H1 (cell line): ENCODE measurements around the gene MAP2K7. TPM values are rescaled to one million over a fixed set of nuclear protein-coding genes. Genes with fewer than 3 reads are reported as not detected.

ENCODE experiments used
- CTCF ChIA-PET: fragments of 300-600 bp; sonication (Branson Sonifier 250); formaldehyde crosslinking; loops from one replicate; lab custom pipeline; 2021; ENCODE audit not compliant: partially characterized antibody; lab: Charles Lee
- POLR2A ChIA-PET: fragments of 300-600 bp; sonication (Branson Sonifier 250); formaldehyde crosslinking; loops from one replicate; lab custom pipeline; 2021; ENCODE audit warnings: inconsistent platforms; ENCODE audit not compliant: partially characterized antibody; lab: Charles Lee
- DNase-seq, 2 experiments: peaks; one replicate each; pipeline versions ENCODE4 v3.0.0 to v3.0.0-alpha.2; 2010 to 2022; ENCODE audit warnings: low spot score in 2 of 2, low read depth in 1 of 2, mixed read lengths in 1 of 2
- FAIRE-seq: peaks from 2 replicates; lab custom pipeline; 2011; peaks lifted over from hg19 to GRCh38; lab: Jason Lieb, UNC
- H2AFZ ChIP-seq: 2 replicates; pipeline ENCODE4 v1.8.1; 2012; ENCODE audit warnings: low read length, inconsistent platforms
- H2AK5ac ChIP-seq: 2 replicates; pipeline ENCODE4 v1.6.1; 2013; ENCODE audit warnings: low read depth, low read length
- H2BK120ac ChIP-seq: replicated peaks from 2 replicates; pipeline ENCODE3; 2013; ENCODE audit warnings: low read depth, low read length, inconsistent platforms
- H2BK12ac ChIP-seq: 2 replicates; pipeline ENCODE4 v1.6.1; 2013; ENCODE audit warnings: low read depth, low read length
- H2BK15ac ChIP-seq: 2 replicates; pipeline ENCODE4 v1.6.1; 2013; ENCODE audit warnings: low read length
- H2BK20ac ChIP-seq: 2 replicates; pipeline ENCODE4 v1.6.1; 2013; ENCODE audit warnings: low read length
- H2BK5ac ChIP-seq: 2 replicates; pipeline ENCODE4 v1.6.1; 2013; ENCODE audit warnings: low read depth, low read length
- H3K14ac ChIP-seq: 2 replicates; pipeline ENCODE4 v1.6.1; 2013; ENCODE audit warnings: inconsistent platforms; ENCODE audit not compliant: insufficient read length
- H3K18ac ChIP-seq: 2 replicates; pipeline ENCODE4 v1.6.1; 2013; ENCODE audit warnings: low read length; ENCODE audit errors: extremely low read depth
- H3K23ac ChIP-seq: 2 replicates; pipeline ENCODE4 v1.6.1; 2013; ENCODE audit warnings: inconsistent platforms; ENCODE audit not compliant: insufficient read length
- H3K23me2 ChIP-seq: 2 replicates; pipeline ENCODE4 v1.6.1; 2013; ENCODE audit warnings: low read depth, low read length
- H3K27ac ChIP-seq: 2 replicates; pipeline ENCODE4 v1.6.1; 2011; ENCODE audit warnings: low read depth, low read length, inconsistent platforms
- H3K27me3 ChIP-seq, 4 experiments: replicated peaks in 1 of 4; 1 replicate in 1 of 4; 2 replicates in 3 of 4; pipeline versions ENCODE4 v1.6.1 to v1.8.1; 2011 to 2013; ENCODE audit warnings: low read length in 3 of 4, mild to moderate bottlenecking in 3 of 4, inconsistent platforms in 2 of 4, mixed read lengths in 2 of 4, moderate library complexity in 1 of 4; ENCODE audit not compliant: control insufficient read depth in 3 of 4, insufficient read depth in 3 of 4; ENCODE audit errors: extremely low read depth in 1 of 4
- H3K36me3 ChIP-seq, 4 experiments: 2 replicates each; pipeline versions ENCODE4 v1.6.1 to v1.8.1; 2011 to 2013; ENCODE audit warnings: mild to moderate bottlenecking in 4 of 4, low read length in 3 of 4, moderate library complexity in 2 of 4, control low read depth in 1 of 4, inconsistent platforms in 1 of 4; ENCODE audit not compliant: insufficient read depth in 4 of 4, control insufficient read depth in 2 of 4
- H3K4ac ChIP-seq: replicated peaks from 2 replicates; pipeline ENCODE3; 2013; ENCODE audit warnings: low read length, low read depth, mixed read lengths, inconsistent platforms; ENCODE audit not compliant: insufficient read length
- H3K4me1 ChIP-seq, 4 experiments: replicated peaks in 1 of 4; 1 replicate in 1 of 4; 2 replicates in 3 of 4; pipeline versions ENCODE4 v1.6.1 to v1.8.1; 2011 to 2013; ENCODE audit warnings: low read length in 3 of 4, inconsistent platforms in 2 of 4, mixed read lengths in 1 of 4; ENCODE audit not compliant: insufficient read depth in 4 of 4, control insufficient read depth in 3 of 4
- H3K4me2 ChIP-seq, 2 experiments: 2 replicates each; pipeline versions ENCODE4 v1.6.1 to v1.8.1; 2011 to 2013; ENCODE audit warnings: low read depth in 2 of 2, low read length in 2 of 2, control low read depth in 1 of 2, inconsistent platforms in 1 of 2, mild to moderate bottlenecking in 1 of 2; ENCODE audit not compliant: insufficient read depth in 1 of 2
- H3K4me3 ChIP-seq, 4 experiments: fragments of 200-600, 300-600 bp in 1 of 4; sonication (generic), shearing (Covaris generic), sonication (Bioruptor Twin) in 1 of 4; 2 replicates each; pipeline versions ENCODE4 v1.5.1 to v1.8.1; 2011 to 2016; ENCODE audit warnings: low read length in 4 of 4, low read depth in 3 of 4, control low read depth in 2 of 4, inconsistent platforms in 2 of 4, mild to moderate bottlenecking in 2 of 4, mixed read lengths in 1 of 4, moderate library complexity in 1 of 4; ENCODE audit not compliant: insufficient read depth in 2 of 4; ENCODE audit errors: extremely low read depth in 1 of 4
- H3K56ac ChIP-seq: replicated peaks from 2 replicates; pipeline ENCODE3; 2013; ENCODE audit warnings: low read depth, mild to moderate bottlenecking, mixed read lengths, low read length, inconsistent platforms; ENCODE audit not compliant: insufficient read length
- H3K79me1 ChIP-seq: 2 replicates; pipeline ENCODE4 v1.6.1; 2013; ENCODE audit warnings: low read depth, low read length, control low read depth
- H3K79me2 ChIP-seq, 2 experiments: 2 replicates each; pipeline versions ENCODE4 v1.6.1 to v1.8.1; 2012 to 2013; ENCODE audit warnings: low read length in 2 of 2, mild to moderate bottlenecking in 2 of 2, inconsistent platforms in 1 of 2; ENCODE audit not compliant: insufficient read depth in 2 of 2, control insufficient read depth in 1 of 2
- H3K9ac ChIP-seq, 4 experiments: replicated peaks in 1 of 4; 1 replicate in 1 of 4; 2 replicates in 3 of 4; pipeline versions ENCODE4 v1.6.1 to v1.8.1; 2011 to 2013; ENCODE audit warnings: low read depth in 3 of 4, low read length in 3 of 4, control low read depth in 2 of 4, mild to moderate bottlenecking in 2 of 4, moderate library complexity in 2 of 4, inconsistent platforms in 1 of 4; ENCODE audit errors: extremely low read depth in 1 of 4
- H3K9me3 ChIP-seq, 2 experiments: 2 replicates each; pipeline versions ENCODE4 v1.6.1 to v1.8.1; 2012 to 2013; ENCODE audit warnings: mild to moderate bottlenecking in 2 of 2, moderate library complexity in 2 of 2, control low read depth in 1 of 2, inconsistent platforms in 1 of 2, low read depth in 1 of 2, low read length in 1 of 2, mixed read lengths in 1 of 2; ENCODE audit not compliant: insufficient read depth in 2 of 2
- H4K20me1 ChIP-seq, 2 experiments: replicated peaks in 1 of 2; 2 replicates each; pipeline versions ENCODE3 to v1.8.1; 2011 to 2013; ENCODE audit warnings: inconsistent platforms in 2 of 2, low read length in 2 of 2, mild to moderate bottlenecking in 1 of 2; ENCODE audit not compliant: insufficient read depth in 2 of 2, control insufficient read depth in 1 of 2
- H4K5ac ChIP-seq: 2 replicates; pipeline ENCODE4 v1.6.1; 2013; ENCODE audit warnings: low read length, low read depth, mixed read lengths, inconsistent platforms; ENCODE audit not compliant: insufficient read length
- H4K8ac ChIP-seq: 2 replicates; pipeline ENCODE4 v1.8.0; 2013; ENCODE audit warnings: mild to moderate bottlenecking, moderate library complexity, low read length, inconsistent platforms; ENCODE audit not compliant: insufficient read depth; ENCODE audit errors: extremely low read depth
- H4K91ac ChIP-seq: replicated peaks from 2 replicates; pipeline ENCODE3; 2013; ENCODE audit warnings: low read length, mixed read lengths, inconsistent platforms; ENCODE audit not compliant: insufficient read length
- EZH2 ChIP-seq: fragments of 200-600 bp; sonication (generic); IDR thresholded peaks from 2 replicates; pipeline ENCODE4 v1.7.1; 2012; ENCODE audit warnings: low read depth, mild to moderate bottlenecking, moderate library complexity, low read length, inconsistent platforms; ENCODE audit not compliant: severe bottlenecking
- GABPA ChIP-seq: IDR thresholded peaks from 2 replicates; pipeline ENCODE4 v1.6.1; 2011; ENCODE audit warnings: mild to moderate bottlenecking, low read length, moderate library complexity, borderline replicate concordance; ENCODE audit not compliant: insufficient read depth
- POLR2A ChIP-seq, 2 experiments: IDR thresholded peaks; 1 replicate in 1 of 2; 2 replicates in 1 of 2; pipeline ENCODE4 v1.6.1; 2011; ENCODE audit warnings: low read depth in 2 of 2, low read length in 2 of 2, mild to moderate bottlenecking in 2 of 2; ENCODE audit errors: control extremely low read depth in 1 of 2
- RNF2 ChIP-seq: fragments of 200-900, 300-1000 bp; sonication (generic); IDR thresholded peaks from 2 replicates; pipeline ENCODE4 v1.7.1; 2016; ENCODE audit warnings: borderline replicate concordance, low read depth, mild to moderate bottlenecking, antibody characterized with exemption, low read length; ENCODE audit not compliant: poor library complexity, severe bottlenecking; ENCODE audit errors: missing control alignments
- SP1 ChIP-seq: IDR thresholded peaks from 2 replicates; pipeline ENCODE4 v1.6.1; 2011; ENCODE audit warnings: low read depth, low read length
- TEAD4 ChIP-seq: IDR thresholded peaks from 2 replicates; pipeline ENCODE4 v1.6.1; 2012; ENCODE audit warnings: low read depth, low read length, inconsistent platforms, mixed read lengths
- YY1 ChIP-seq: IDR thresholded peaks from 2 replicates; pipeline ENCODE4 v1.6.1; 2011; ENCODE audit warnings: low read depth, mild to moderate bottlenecking, low read length
- WGBS, 2 experiments: shearing (Covaris generic) in 1 of 2; methylation state at CpG; one replicate each; pipeline versions ENCODE4 v1.1.6 to v1.1.7; 2013 to 2015; ENCODE audit warnings: low lambda C conversion rate in 2 of 2, mixed read lengths in 2 of 2, inconsistent platforms in 1 of 2, low coverage in 1 of 2, missing lambda C conversion rate in 1 of 2; ENCODE audit not compliant: insufficient replicate concordance in 2 of 2, insufficient coverage in 1 of 2, insufficient read length in 1 of 2; ENCODE audit errors: extremely low coverage in 1 of 2, missing lambda C conversion rate in 1 of 2; 5-methylcytosine and 5-hydroxymethylcytosine counted together
- polyA plus RNA-seq, 7 experiments: library from polyadenylated mRNA; depleted of rRNA in 3 of 7; stranded (reverse) in 5 of 7; unstranded in 2 of 7; fragments of >200 nt in 5 of 7; fragments of 200-250 nt in 2 of 7; gene quantifications; 1 replicate in 5 of 7; 2 replicates in 1 of 7; 4 replicates in 1 of 7; pipeline versions ENCODE4 v1.2.1 to v1.2.3, GENCODE V29; 2011 to 2013; ENCODE audit warnings: missing spikeins in 2 of 7, mixed read lengths in 2 of 7
- total RNA-seq: library from RNA; stranded (reverse); fragmentation: NEBNext Ultra II Directional; extraction: Animal tissue kit (Norgen Biotek cat#: 25700); gene quantifications from 2 replicates; pipeline ENCODE4 v1.2.1, GENCODE V29; 2021
- TF ChIP-seq, protein P1 (sequence below), 3 experiments: IDR thresholded peaks; 1 replicate in 2 of 3; 2 replicates in 1 of 3; pipeline versions ENCODE4 v1.5.1 to v1.6.1; 2011; ENCODE audit warnings: low read length in 3 of 3, mild to moderate bottlenecking in 3 of 3, inconsistent platforms in 2 of 3, low read depth in 1 of 3, moderate library complexity in 1 of 3; ENCODE audit not compliant: insufficient read depth in 1 of 3; ENCODE audit errors: control extremely low read depth in 1 of 3

The MAP2K7 gene
- total and polyA plus RNA-seq, 2 of the 8 experiments (the other 6 are each of a cell fraction or from before 2014, with no cell fraction given): 8.9 to 38.3 TPM

- Histone ChIP-seq H2BK20ac (no peak overlapping the region), H3K79me2 (no peaks in the 10 kb centered on the region), H3K18ac (no peak overlapping the region), H3K14ac (no peak overlapping the region), H4K91ac (no peak overlapping the region), H3K4me1 (peaks cover 0 to 8% (median 2%) of the 10 kb centered on the region in 4 experiments; a peak in 5 of 7 replicates), H4K5ac (no peak overlapping the region), H2AFZ (no peak overlapping the region), H2BK12ac (no peak overlapping the region), H3K23ac (no peak overlapping the region), H2AK5ac (no peak overlapping the region), H3K27ac (no peak overlapping the region), H3K4me3 (no peak overlapping the region), H2BK120ac (no peak overlapping the region), H3K27me3 (no peaks in the 10 kb centered on the region), H2BK15ac (no peak overlapping the region), H3K9me3 (no peaks in the 10 kb centered on the region), H3K4ac (no peak overlapping the region), H3K9ac (no peak overlapping the region), H2BK5ac (no peak overlapping the region), H3K4me2 (no peak overlapping the region), H4K8ac (no peak overlapping the region), H3K56ac (no peak overlapping the region), H3K23me2 (peaks cover 4% of the 10 kb centered on the region; the same call in 1 of the 2 replicates), H4K20me1 (peaks cover 11 to 19% of the 10 kb centered on the region in 2 experiments), H3K79me1 (no peaks in the 10 kb centered on the region), H3K36me3 (peaks cover 18 to 38% (median 31%) of the 10 kb centered on the region in 4 experiments)
- FAIRE-seq: no peak
- ChIA-PET CTCF (interaction anchor here (0.6 to 4.1 kb wide), 21 partner anchors 9 to 327 kb away, joined by 3 to 28 read pairs (median 4); partner anchors contain the start of genes MAP2K7, SNAPC2 and TIMM44), POLR2A (interaction anchor here (0.6 to 10.4 kb wide), 15 partner anchors 8 to 163 kb away, joined by 3 to 205 read pairs (median 3); partner anchors contain the start of genes LRRC8E, SNAPC2, TGFBR3L and TIMM44)
- 79% methylated on average over 23 of the region's 24 CpGs; no CpG with 5 or more reads in 1 of the 2 experiments for WGBS, 2 experiments
- peak in 1 of 2 experiments; percentile 90 for DNase-seq
- TF ChIP-seq TEAD4 (no peak), EZH2 (no peak), GABPA (no peak), POLR2A (IDR thresholded peaks at IDR 0.05; ENCODE audit: control extremely low read depth in 1 of 2, low read depth in 2 of 2, low read length in 2 of 2) (peak in 1 of 2 experiments; percentile 38; a peak in 1 of 3 replicates), YY1 (no peak), RNF2 (no peak), SP1 (no peak)
- TF ChIP-seq, protein P1, sequence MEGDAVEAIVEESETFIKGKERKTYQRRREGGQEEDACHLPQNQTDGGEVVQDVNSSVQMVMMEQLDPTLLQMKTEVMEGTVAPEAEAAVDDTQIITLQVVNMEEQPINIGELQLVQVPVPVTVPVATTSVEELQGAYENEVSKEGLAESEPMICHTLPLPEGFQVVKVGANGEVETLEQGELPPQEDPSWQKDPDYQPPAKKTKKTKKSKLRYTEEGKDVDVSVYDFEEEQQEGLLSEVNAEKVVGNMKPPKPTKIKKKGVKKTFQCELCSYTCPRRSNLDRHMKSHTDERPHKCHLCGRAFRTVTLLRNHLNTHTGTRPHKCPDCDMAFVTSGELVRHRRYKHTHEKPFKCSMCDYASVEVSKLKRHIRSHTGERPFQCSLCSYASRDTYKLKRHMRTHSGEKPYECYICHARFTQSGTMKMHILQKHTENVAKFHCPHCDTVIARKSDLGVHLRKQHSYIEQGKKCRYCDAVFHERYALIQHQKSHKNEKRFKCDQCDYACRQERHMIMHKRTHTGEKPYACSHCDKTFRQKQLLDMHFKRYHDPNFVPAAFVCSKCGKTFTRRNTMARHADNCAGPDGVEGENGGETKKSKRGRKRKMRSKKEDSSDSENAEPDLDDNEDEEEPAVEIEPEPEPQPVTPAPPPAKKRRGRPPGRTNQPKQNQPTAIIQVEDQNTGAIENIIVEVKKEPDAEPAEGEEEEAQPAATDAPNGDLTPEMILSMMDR (IDR thresholded peaks at IDR 0.05; ENCODE audit: control extremely low read depth in 1 of 3, insufficient read depth in 1 of 3, low read depth in 1 of 3, low read length in 3 of 3): peak; percentile 49 to 71 (median 69); a peak in 3 of 4 replicates
These were observed 25.3 kb downstream of the MAP2K7 start for GRCh38 chr19:7928741-7929701.
